Gastrocnemius medialis (tissue), 4 donors: ENCODE results near the gene NR1H4. TPM values are rescaled to one million over a fixed set of nuclear protein-coding genes. Genes with fewer than 3 reads are reported as not detected.

Source experiments
- ATAC-seq, 2 donors: fragments of 150-250 bp; one replicate each; pipeline ENCODE4 v1.9.1; 2016
- DNase-seq, 2 donors: peaks; one replicate each; pipeline ENCODE4 v3.0.0-alpha.2; 2019
- H3K27ac ChIP-seq, 4 donors: fragments of 200-600 bp; sonication (generic); 1 replicate in 1 of 4; 2 replicates in 3 of 4; pipeline ENCODE4 v1.5.1; 2016 to 2018; ENCODE audit warnings: mild to moderate bottlenecking in 2 of 4, moderate library complexity in 1 of 4
- H3K27me3 ChIP-seq, 3 donors: fragments of 200-600 bp; sonication (generic) in 2 of 3; 1 replicate in 1 of 3; 2 replicates in 2 of 3; pipeline versions ENCODE4 v1.5.1 to v1.6.0; 2016 to 2019; ENCODE audit warnings: mild to moderate bottlenecking in 1 of 3, moderate library complexity in 1 of 3
- H3K36me3 ChIP-seq, 2 donors: fragments of 200-600 bp; sonication (generic) in 1 of 2; one replicate each; pipeline ENCODE4 v1.5.1; 2017 to 2018
- H3K4me1 ChIP-seq, 2 donors: fragments of 200-600 bp; sonication (generic) in 1 of 2; one replicate each; pipeline ENCODE4 v1.5.1; 2016 to 2017; ENCODE audit warnings: mild to moderate bottlenecking in 2 of 2
- H3K4me3 ChIP-seq, 4 donors: fragments of 200-600 bp; sonication (generic) in 3 of 4; 1 replicate in 1 of 4; 2 replicates in 3 of 4; pipeline ENCODE4 v1.5.1; 2016 to 2019; ENCODE audit warnings: mild to moderate bottlenecking in 2 of 4
- H3K9me3 ChIP-seq, 3 donors: fragments of 200-600 bp; sonication (generic) in 2 of 3; 1 replicate in 1 of 3; 2 replicates in 2 of 3; pipeline ENCODE4 v1.5.1; 2016 to 2019
- CTCF ChIP-seq, 5 experiments: fragments of 450-650 bp in 3 of 5; fragments of 200-600 bp in 2 of 5; sonication (generic) in 2 of 5; IDR thresholded peaks in 4 of 5; conservative IDR thresholded peaks in 1 of 5; 1 replicate in 4 of 5; 2 replicates in 1 of 5; pipeline ENCODE4 v1.5.1; 2016 to 2019; ENCODE audit warnings: antibody characterized with exemption in 5 of 5, mild to moderate bottlenecking in 3 of 5, moderate library complexity in 3 of 5
- POLR2A ChIP-seq, 2 donors: fragments of 450-650 bp; IDR thresholded peaks; one replicate each; pipeline ENCODE4 v1.6.1; 2017; ENCODE audit warnings: antibody characterized with exemption in 2 of 2, mild to moderate bottlenecking in 2 of 2, moderate library complexity in 2 of 2
- in situ Hi-C, 4 donors: fragments of 200-750 bp; cut with MboI; loops; one replicate each; pipeline versions ENCODE4 v1.15.0 to v1.8.0; 2017; ENCODE audit warnings: low sequenced_read_pairs in 4 of 4
- intact Hi-C: fragments of 100-400 bp; cut with DNase I; formaldehyde crosslinking; loops from one replicate; pipeline ENCODE4 v1.15.1; 2023; ENCODE audit warnings: low total_unique reads
- total RNA-seq, 4 donors: library from RNA; depleted of rRNA; stranded (reverse); fragments of >200 nt; gene quantifications; one replicate each; pipeline versions ENCODE4 v1.1.0 to v1.2.3, GENCODE V29; 2016

NR1H4 gene
- total RNA-seq, 4 donors from 2014 or later, result 0.20 TPM; not detected in 3

GRCh38 chr12:100573292-100574186 is 99.9 kb downstream of the NR1H4 start, which contains the start of gene GAS2L3:
Gene GAS2L3 (plus strand): TSS chr12:100573684. CDS start chr12:100594905, 21,221 bp downstream.
- DNase-seq, result peak; percentile 69 to 71
- TF ChIP-seq CTCF (IDR thresholded peaks at IDR 0.05 in 4 of 5, conservative IDR thresholded peaks at IDR 0.05 in 1 of 5) (no peak), POLR2A (IDR thresholded peaks at IDR 0.05) (peak; percentile 38 to 74)
- in situ Hi-C loops (loop anchor here in 3 of 4 donors (25.0 kb wide), 1 partner anchor 336 kb away; no protein-coding TSS in a partner anchor), intact Hi-C loops (loop anchor here (10.0 kb wide), 1 partner anchor 309 kb away; the partner anchor contains the start of genes DEPDC4 and SCYL2)
- ATAC-seq, result peak; percentile 91 to 92
- H3K36me3 ChIP-seq, result no peaks in the 10 kb centered on the region
- H3K27ac ChIP-seq, result peak within 1 kb of the TSS; percentile 54 to 69 (median 68)
- H3K9me3 ChIP-seq, result no peaks in the 10 kb centered on the region
- peak within 1 kb of the TSS; percentile 62 to 89 (median 72) for H3K4me3 ChIP-seq
- peaks cover 15 to 16% of the 10 kb centered on the region in 2 donors for H3K4me1 ChIP-seq
- H3K27me3 ChIP-seq, result peaks cover 0 to 3% (median 2%) of the 10 kb centered on the region in 3 donors

- TF ChIP-seq POLR2A (IDR thresholded peaks at IDR 0.05), result no peak
- no peak for TF ChIP-seq CTCF (IDR thresholded peaks at IDR 0.05 in 4 of 5, conservative IDR thresholded peaks at IDR 0.05 in 1 of 5)
- in situ Hi-C loops (loop anchor here in 3 of 4 donors (25.0 kb wide), 1 partner anchor 337 kb away; no protein-coding TSS in a partner anchor), intact Hi-C loops (loop anchor here (10.0 kb wide), 1 partner anchor 310 kb away; the partner anchor contains the start of genes DEPDC4 and SCYL2)
- peak overlapping the region in 2 of 4 donors; percentile 67 to 69 for H3K27ac ChIP-seq
- peak overlapping the region; percentile 62 to 89 (median 72) for H3K4me3 ChIP-seq
- H3K36me3 ChIP-seq, result no peaks in the 10 kb centered on the region
- ATAC-seq (peak; percentile 20 to 23), DNase-seq (no peak)
- no peaks in the 10 kb centered on the region for H3K9me3 ChIP-seq
- peaks cover 15 to 16% of the 10 kb centered on the region in 2 donors for H3K4me1 ChIP-seq
- peaks cover 0 to 3% (median 2%) of the 10 kb centered on the region in 3 donors for H3K27me3 ChIP-seq
Measured at GRCh38 chr12:100574187-100575074, 100.8 kb downstream of the NR1H4 start.

- intact Hi-C loops (loop anchor here (10.0 kb wide), 1 partner anchor 312 kb away; the partner anchor contains the start of genes DEPDC4 and SCYL2), in situ Hi-C loops (no loop called here)
- no peak overlapping the region for H3K27ac ChIP-seq
- DNase-seq (no peak), ATAC-seq (no peak)
- no peak overlapping the region for H3K4me3 ChIP-seq
- H3K36me3 ChIP-seq, result no peaks in the 10 kb centered on the region
- no peaks in the 10 kb centered on the region for H3K9me3 ChIP-seq
- H3K27me3 ChIP-seq, result peaks cover 0 to 3% (median 2%) of the 10 kb centered on the region in 3 donors
- TF ChIP-seq POLR2A (IDR thresholded peaks at IDR 0.05) (no peak), CTCF (IDR thresholded peaks at IDR 0.05 in 4 of 5, conservative IDR thresholded peaks at IDR 0.05 in 1 of 5) (no peak)
- peaks cover 15 to 16% of the 10 kb centered on the region in 2 donors for H3K4me1 ChIP-seq
Measured at GRCh38 chr12:100576331-100577036, 102.8 kb downstream of the NR1H4 start.

DNA sequence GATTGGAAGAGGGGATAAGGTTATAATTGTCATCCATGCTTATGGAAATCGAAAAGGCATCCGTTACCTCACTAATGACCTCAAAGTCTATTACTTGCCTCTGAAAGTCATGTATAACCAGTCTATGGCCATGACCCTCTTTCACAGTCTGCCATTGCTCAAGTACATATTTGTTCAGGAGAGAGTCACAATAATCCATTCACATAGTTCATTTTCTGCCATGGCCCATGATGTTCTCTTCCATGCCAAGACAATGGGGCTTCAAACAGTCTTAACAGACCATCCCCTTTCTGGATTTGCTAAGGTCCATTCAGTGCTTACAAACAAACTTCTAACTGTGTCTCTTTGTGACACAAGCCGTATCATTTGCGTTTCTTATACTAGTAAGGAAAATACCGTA is 105.3 kb downstream of the NR1H4 start:
- Histone ChIP-seq H3K36me3 (no peaks in the 10 kb centered on the region), H3K4me1 (peaks cover 10 to 13% of the 10 kb centered on the region in 2 donors), H3K27ac (no peak overlapping the region), H3K9me3 (no peaks in the 10 kb centered on the region), H3K4me3 (no peak overlapping the region), H3K27me3 (peaks cover 0 to 3% (median 2%) of the 10 kb centered on the region in 3 donors)
- ATAC-seq (no peak), DNase-seq (no peak)
- in situ Hi-C loops, result no loop called here
- intact Hi-C loops, result loop anchor here (10.0 kb wide), 1 partner anchor 314 kb away; the partner anchor contains the start of genes DEPDC4 and SCYL2
- TF ChIP-seq POLR2A (IDR thresholded peaks at IDR 0.05) (no peak), CTCF (IDR thresholded peaks at IDR 0.05 in 4 of 5, conservative IDR thresholded peaks at IDR 0.05 in 1 of 5) (no peak)
